Measurements from ENCODE around the gene CCDC40. TPM values are rescaled to one million over a fixed set of nuclear protein-coding genes. Genes with fewer than 3 reads are reported as not detected.

The CCDC40 gene
- total and polyA plus RNA-seq, 7 donors = 1.4 to 25.8 (median 5.3) TPM; not detected in 2

- Histone ChIP-seq H3K27ac (no peak overlapping the region), H3K36me3 (peaks cover 0 to 16% (median 2%) of the 10 kb centered on the region in 4 donors), H3K4me3 (no peak overlapping the region), H3K4me1 (no peaks in the 10 kb centered on the region), H3K27me3 (no peaks in the 10 kb centered on the region), H3K9me3 (no peaks in the 10 kb centered on the region)
- WGBS, 2 donors = 92 to 93% methylated on average over 13 of the region's 13 CpGs
- intact Hi-C loops (cut with DNase I) = no loop called here
- no peak for TF ChIP-seq POLR2A (IDR thresholded peaks at IDR 0.05)
- TF ChIP-seq EP300 (IDR thresholded peaks at IDR 0.05) = no peak
- TF ChIP-seq POLR2AphosphoS5 (IDR thresholded peaks at IDR 0.05) = no peak
- TF ChIP-seq, protein P1, sequence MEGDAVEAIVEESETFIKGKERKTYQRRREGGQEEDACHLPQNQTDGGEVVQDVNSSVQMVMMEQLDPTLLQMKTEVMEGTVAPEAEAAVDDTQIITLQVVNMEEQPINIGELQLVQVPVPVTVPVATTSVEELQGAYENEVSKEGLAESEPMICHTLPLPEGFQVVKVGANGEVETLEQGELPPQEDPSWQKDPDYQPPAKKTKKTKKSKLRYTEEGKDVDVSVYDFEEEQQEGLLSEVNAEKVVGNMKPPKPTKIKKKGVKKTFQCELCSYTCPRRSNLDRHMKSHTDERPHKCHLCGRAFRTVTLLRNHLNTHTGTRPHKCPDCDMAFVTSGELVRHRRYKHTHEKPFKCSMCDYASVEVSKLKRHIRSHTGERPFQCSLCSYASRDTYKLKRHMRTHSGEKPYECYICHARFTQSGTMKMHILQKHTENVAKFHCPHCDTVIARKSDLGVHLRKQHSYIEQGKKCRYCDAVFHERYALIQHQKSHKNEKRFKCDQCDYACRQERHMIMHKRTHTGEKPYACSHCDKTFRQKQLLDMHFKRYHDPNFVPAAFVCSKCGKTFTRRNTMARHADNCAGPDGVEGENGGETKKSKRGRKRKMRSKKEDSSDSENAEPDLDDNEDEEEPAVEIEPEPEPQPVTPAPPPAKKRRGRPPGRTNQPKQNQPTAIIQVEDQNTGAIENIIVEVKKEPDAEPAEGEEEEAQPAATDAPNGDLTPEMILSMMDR (IDR thresholded peaks at IDR 0.05) = no peak
- DNase-seq = no peak
Measured at GRCh38 chr17:80109066-80109660, 72.7 kb downstream of the CCDC40 start.

- WGBS, 2 donors = 90 to 91% methylated on average over 30 of the region's 30 CpGs
- Histone ChIP-seq H3K27me3 (no peaks in the 10 kb centered on the region), H3K36me3 (peaks cover 0 to 16% (median 2%) of the 10 kb centered on the region in 4 donors), H3K27ac (no peak overlapping the region), H3K4me1 (no peaks in the 10 kb centered on the region), H3K4me3 (no peak overlapping the region), H3K9me3 (no peaks in the 10 kb centered on the region)
- intact Hi-C loops (cut with DNase I) = no loop called here
- DNase-seq = no peak
- TF ChIP-seq POLR2AphosphoS5 (IDR thresholded peaks at IDR 0.05) (no peak), EP300 (IDR thresholded peaks at IDR 0.05) (no peak), POLR2A (IDR thresholded peaks at IDR 0.05) (no peak)
- TF ChIP-seq, protein P1 (IDR thresholded peaks at IDR 0.05) = no peak
Measured at GRCh38 chr17:80109713-80110446, 73.4 kb downstream of the CCDC40 start.

GRCh38 chr17:80110447-80110812 lies 74.0 kb downstream of the CCDC40 start:
- intact Hi-C loops (cut with DNase I) = no loop called here
- no peak for DNase-seq
- Histone ChIP-seq H3K36me3 (peaks cover 0 to 19% (median 2%) of the 10 kb centered on the region in 4 donors), H3K27me3 (no peaks in the 10 kb centered on the region), H3K9me3 (no peaks in the 10 kb centered on the region), H3K4me1 (no peaks in the 10 kb centered on the region), H3K27ac (no peak overlapping the region), H3K4me3 (no peak overlapping the region)
- WGBS, 2 donors = 88% methylated on average over 9 of the region's 9 CpGs
- TF ChIP-seq POLR2A (IDR thresholded peaks at IDR 0.05) (no peak), EP300 (IDR thresholded peaks at IDR 0.05) (no peak), POLR2AphosphoS5 (IDR thresholded peaks at IDR 0.05) (no peak)
- TF ChIP-seq, protein P1 (IDR thresholded peaks at IDR 0.05) = no peak

- Histone ChIP-seq H3K4me1 (no peaks in the 10 kb centered on the region), H3K9me3 (no peaks in the 10 kb centered on the region), H3K36me3 (peaks cover 0 to 19% (median 2%) of the 10 kb centered on the region in 4 donors), H3K27ac (no peak overlapping the region), H3K4me3 (no peak overlapping the region), H3K27me3 (no peaks in the 10 kb centered on the region)
- intact Hi-C loops (cut with DNase I) = no loop called here
- 93% methylated on average over 21 of the region's 21 CpGs for WGBS, 2 donors
- TF ChIP-seq EP300 (IDR thresholded peaks at IDR 0.05) = no peak
- TF ChIP-seq POLR2A (IDR thresholded peaks at IDR 0.05) = no peak
- TF ChIP-seq POLR2AphosphoS5 (IDR thresholded peaks at IDR 0.05) = no peak
- TF ChIP-seq, protein P1 (IDR thresholded peaks at IDR 0.05) = no peak
- DNase-seq = no peak
Measured at GRCh38 chr17:80110927-80111701, 74.7 kb downstream of the CCDC40 start.
